H1 (cell line): ENCODE measurements around the gene PRPF39. TPM values are rescaled to one million over a fixed set of nuclear protein-coding genes. Genes with fewer than 3 reads are reported as not detected.

ENCODE experiments used
- CTCF ChIA-PET: fragments of 300-600 bp; sonication (Branson Sonifier 250); formaldehyde crosslinking; loops from one replicate; lab custom pipeline; 2021; ENCODE audit not compliant: partially characterized antibody; lab: Charles Lee
- POLR2A ChIA-PET: fragments of 300-600 bp; sonication (Branson Sonifier 250); formaldehyde crosslinking; loops from one replicate; lab custom pipeline; 2021; ENCODE audit warnings: inconsistent platforms; ENCODE audit not compliant: partially characterized antibody; lab: Charles Lee
- DNase-seq, 2 experiments: peaks; one replicate each; pipeline versions ENCODE4 v3.0.0 to v3.0.0-alpha.2; 2010 to 2022; ENCODE audit warnings: low spot score in 2 of 2, low read depth in 1 of 2, mixed read lengths in 1 of 2
- FAIRE-seq: peaks from 2 replicates; lab custom pipeline; 2011; peaks lifted over from hg19 to GRCh38; lab: Jason Lieb, UNC
- H2AFZ ChIP-seq: 2 replicates; pipeline ENCODE4 v1.8.1; 2012; ENCODE audit warnings: low read length, inconsistent platforms
- H2AK5ac ChIP-seq: 2 replicates; pipeline ENCODE4 v1.6.1; 2013; ENCODE audit warnings: low read depth, low read length
- H2BK120ac ChIP-seq: replicated peaks from 2 replicates; pipeline ENCODE3; 2013; ENCODE audit warnings: low read depth, low read length, inconsistent platforms
- H2BK12ac ChIP-seq: 2 replicates; pipeline ENCODE4 v1.6.1; 2013; ENCODE audit warnings: low read depth, low read length
- H2BK15ac ChIP-seq: 2 replicates; pipeline ENCODE4 v1.6.1; 2013; ENCODE audit warnings: low read length
- H2BK20ac ChIP-seq: 2 replicates; pipeline ENCODE4 v1.6.1; 2013; ENCODE audit warnings: low read length
- H2BK5ac ChIP-seq: 2 replicates; pipeline ENCODE4 v1.6.1; 2013; ENCODE audit warnings: low read depth, low read length
- H3K14ac ChIP-seq: 2 replicates; pipeline ENCODE4 v1.6.1; 2013; ENCODE audit warnings: inconsistent platforms; ENCODE audit not compliant: insufficient read length
- H3K18ac ChIP-seq: 2 replicates; pipeline ENCODE4 v1.6.1; 2013; ENCODE audit warnings: low read length; ENCODE audit errors: extremely low read depth
- H3K23ac ChIP-seq: 2 replicates; pipeline ENCODE4 v1.6.1; 2013; ENCODE audit warnings: inconsistent platforms; ENCODE audit not compliant: insufficient read length
- H3K23me2 ChIP-seq: 2 replicates; pipeline ENCODE4 v1.6.1; 2013; ENCODE audit warnings: low read depth, low read length
- H3K27ac ChIP-seq: 2 replicates; pipeline ENCODE4 v1.6.1; 2011; ENCODE audit warnings: low read depth, low read length, inconsistent platforms
- H3K27me3 ChIP-seq, 4 experiments: replicated peaks in 1 of 4; 1 replicate in 1 of 4; 2 replicates in 3 of 4; pipeline versions ENCODE4 v1.6.1 to v1.8.1; 2011 to 2013; ENCODE audit warnings: low read length in 3 of 4, mild to moderate bottlenecking in 3 of 4, inconsistent platforms in 2 of 4, mixed read lengths in 2 of 4, moderate library complexity in 1 of 4; ENCODE audit not compliant: control insufficient read depth in 3 of 4, insufficient read depth in 3 of 4; ENCODE audit errors: extremely low read depth in 1 of 4
- H3K36me3 ChIP-seq, 4 experiments: 2 replicates each; pipeline versions ENCODE4 v1.6.1 to v1.8.1; 2011 to 2013; ENCODE audit warnings: mild to moderate bottlenecking in 4 of 4, low read length in 3 of 4, moderate library complexity in 2 of 4, control low read depth in 1 of 4, inconsistent platforms in 1 of 4; ENCODE audit not compliant: insufficient read depth in 4 of 4, control insufficient read depth in 2 of 4
- H3K4ac ChIP-seq: replicated peaks from 2 replicates; pipeline ENCODE3; 2013; ENCODE audit warnings: low read length, low read depth, mixed read lengths, inconsistent platforms; ENCODE audit not compliant: insufficient read length
- H3K4me1 ChIP-seq, 4 experiments: replicated peaks in 1 of 4; 1 replicate in 1 of 4; 2 replicates in 3 of 4; pipeline versions ENCODE4 v1.6.1 to v1.8.1; 2011 to 2013; ENCODE audit warnings: low read length in 3 of 4, inconsistent platforms in 2 of 4, mixed read lengths in 1 of 4; ENCODE audit not compliant: insufficient read depth in 4 of 4, control insufficient read depth in 3 of 4
- H3K4me2 ChIP-seq, 2 experiments: 2 replicates each; pipeline versions ENCODE4 v1.6.1 to v1.8.1; 2011 to 2013; ENCODE audit warnings: low read depth in 2 of 2, low read length in 2 of 2, control low read depth in 1 of 2, inconsistent platforms in 1 of 2, mild to moderate bottlenecking in 1 of 2; ENCODE audit not compliant: insufficient read depth in 1 of 2
- H3K4me3 ChIP-seq, 4 experiments: fragments of 200-600, 300-600 bp in 1 of 4; sonication (generic), shearing (Covaris generic), sonication (Bioruptor Twin) in 1 of 4; 2 replicates each; pipeline versions ENCODE4 v1.5.1 to v1.8.1; 2011 to 2016; ENCODE audit warnings: low read length in 4 of 4, low read depth in 3 of 4, control low read depth in 2 of 4, inconsistent platforms in 2 of 4, mild to moderate bottlenecking in 2 of 4, mixed read lengths in 1 of 4, moderate library complexity in 1 of 4; ENCODE audit not compliant: insufficient read depth in 2 of 4; ENCODE audit errors: extremely low read depth in 1 of 4
- H3K56ac ChIP-seq: replicated peaks from 2 replicates; pipeline ENCODE3; 2013; ENCODE audit warnings: low read depth, mild to moderate bottlenecking, mixed read lengths, low read length, inconsistent platforms; ENCODE audit not compliant: insufficient read length
- H3K79me1 ChIP-seq: 2 replicates; pipeline ENCODE4 v1.6.1; 2013; ENCODE audit warnings: low read depth, low read length, control low read depth
- H3K79me2 ChIP-seq, 2 experiments: 2 replicates each; pipeline versions ENCODE4 v1.6.1 to v1.8.1; 2012 to 2013; ENCODE audit warnings: low read length in 2 of 2, mild to moderate bottlenecking in 2 of 2, inconsistent platforms in 1 of 2; ENCODE audit not compliant: insufficient read depth in 2 of 2, control insufficient read depth in 1 of 2
- H3K9ac ChIP-seq, 4 experiments: replicated peaks in 1 of 4; 1 replicate in 1 of 4; 2 replicates in 3 of 4; pipeline versions ENCODE4 v1.6.1 to v1.8.1; 2011 to 2013; ENCODE audit warnings: low read depth in 3 of 4, low read length in 3 of 4, control low read depth in 2 of 4, mild to moderate bottlenecking in 2 of 4, moderate library complexity in 2 of 4, inconsistent platforms in 1 of 4; ENCODE audit errors: extremely low read depth in 1 of 4
- H3K9me3 ChIP-seq, 2 experiments: 2 replicates each; pipeline versions ENCODE4 v1.6.1 to v1.8.1; 2012 to 2013; ENCODE audit warnings: mild to moderate bottlenecking in 2 of 2, moderate library complexity in 2 of 2, control low read depth in 1 of 2, inconsistent platforms in 1 of 2, low read depth in 1 of 2, low read length in 1 of 2, mixed read lengths in 1 of 2; ENCODE audit not compliant: insufficient read depth in 2 of 2
- H4K20me1 ChIP-seq, 2 experiments: replicated peaks in 1 of 2; 2 replicates each; pipeline versions ENCODE3 to v1.8.1; 2011 to 2013; ENCODE audit warnings: inconsistent platforms in 2 of 2, low read length in 2 of 2, mild to moderate bottlenecking in 1 of 2; ENCODE audit not compliant: insufficient read depth in 2 of 2, control insufficient read depth in 1 of 2
- H4K5ac ChIP-seq: 2 replicates; pipeline ENCODE4 v1.6.1; 2013; ENCODE audit warnings: low read length, low read depth, mixed read lengths, inconsistent platforms; ENCODE audit not compliant: insufficient read length
- H4K8ac ChIP-seq: 2 replicates; pipeline ENCODE4 v1.8.0; 2013; ENCODE audit warnings: mild to moderate bottlenecking, moderate library complexity, low read length, inconsistent platforms; ENCODE audit not compliant: insufficient read depth; ENCODE audit errors: extremely low read depth
- H4K91ac ChIP-seq: replicated peaks from 2 replicates; pipeline ENCODE3; 2013; ENCODE audit warnings: low read length, mixed read lengths, inconsistent platforms; ENCODE audit not compliant: insufficient read length
- GTF2F1 ChIP-seq: IDR thresholded peaks from 2 replicates; pipeline ENCODE4 v1.6.1; 2012; ENCODE audit warnings: low read depth, low read length, improper control_type of control experiment, borderline replicate concordance
- KDM5A ChIP-seq: fragments of 200-600 bp; IDR thresholded peaks from 2 replicates; pipeline ENCODE4 v1.7.1; 2012; ENCODE audit warnings: mild to moderate bottlenecking, low read length, inconsistent platforms, mixed read lengths
- MAX ChIP-seq: IDR thresholded peaks from 2 replicates; pipeline ENCODE4 v1.6.1; 2012; ENCODE audit warnings: inconsistent platforms
- NRF1 ChIP-seq: IDR thresholded peaks from 2 replicates; pipeline ENCODE4 v1.6.1; 2011; ENCODE audit warnings: mild to moderate bottlenecking, low read depth, low read length, improper control_type of control experiment
- PHF8 ChIP-seq: fragments of 200-600 bp; sonication (generic); conservative IDR thresholded peaks from 2 replicates; pipeline ENCODE4 v1.7.1; 2012; ENCODE audit warnings: low read depth, mild to moderate bottlenecking, inconsistent platforms, low read length, moderate library complexity
- POLR2A ChIP-seq, 2 experiments: IDR thresholded peaks; 1 replicate in 1 of 2; 2 replicates in 1 of 2; pipeline ENCODE4 v1.6.1; 2011; ENCODE audit warnings: low read depth in 2 of 2, low read length in 2 of 2, mild to moderate bottlenecking in 2 of 2; ENCODE audit errors: control extremely low read depth in 1 of 2
- POLR2AphosphoS5 ChIP-seq: IDR thresholded peaks from 2 replicates; pipeline ENCODE4 v1.6.1; 2011; ENCODE audit warnings: low read depth, low read length
- RAD21 ChIP-seq, 2 experiments: IDR thresholded peaks in 1 of 2; conservative IDR thresholded peaks in 1 of 2; 2 replicates each; pipeline ENCODE4 v1.6.1; 2011; ENCODE audit warnings: low read depth in 2 of 2, low read length in 2 of 2, improper control_type of control experiment in 1 of 2, inconsistent platforms in 1 of 2, mild to moderate bottlenecking in 1 of 2, moderate library complexity in 1 of 2
- RXRA ChIP-seq: IDR thresholded peaks from 2 replicates; pipeline ENCODE4 v1.6.1; 2011; ENCODE audit warnings: low read depth, mild to moderate bottlenecking, low read length, moderate library complexity; ENCODE audit not compliant: insufficient read depth
- SRF ChIP-seq: IDR thresholded peaks from 2 replicates; pipeline ENCODE4 v1.6.1; 2011; ENCODE audit warnings: mild to moderate bottlenecking, low read depth, low read length, moderate library complexity
- TAF7 ChIP-seq: optimal IDR thresholded peaks from 2 replicates; pipeline ENCODE3; 2011; ENCODE audit warnings: low read depth, mild to moderate bottlenecking, inconsistent platforms, low read length, moderate library complexity, borderline replicate concordance
- USF2 ChIP-seq: IDR thresholded peaks from 2 replicates; pipeline ENCODE4 v1.6.1; 2011; ENCODE audit warnings: low read length, improper control_type of control experiment
- WGBS, 2 experiments: shearing (Covaris generic) in 1 of 2; methylation state at CpG; one replicate each; pipeline versions ENCODE4 v1.1.6 to v1.1.7; 2013 to 2015; ENCODE audit warnings: low lambda C conversion rate in 2 of 2, mixed read lengths in 2 of 2, inconsistent platforms in 1 of 2, low coverage in 1 of 2, missing lambda C conversion rate in 1 of 2; ENCODE audit not compliant: insufficient replicate concordance in 2 of 2, insufficient coverage in 1 of 2, insufficient read length in 1 of 2; ENCODE audit errors: extremely low coverage in 1 of 2, missing lambda C conversion rate in 1 of 2; 5-methylcytosine and 5-hydroxymethylcytosine counted together
- polyA plus RNA-seq, 7 experiments: library from polyadenylated mRNA; depleted of rRNA in 3 of 7; stranded (reverse) in 5 of 7; unstranded in 2 of 7; fragments of >200 nt in 5 of 7; fragments of 200-250 nt in 2 of 7; gene quantifications; 1 replicate in 5 of 7; 2 replicates in 1 of 7; 4 replicates in 1 of 7; pipeline versions ENCODE4 v1.2.1 to v1.2.3, GENCODE V29; 2011 to 2013; ENCODE audit warnings: missing spikeins in 2 of 7, mixed read lengths in 2 of 7
- total RNA-seq: library from RNA; stranded (reverse); fragmentation: NEBNext Ultra II Directional; extraction: Animal tissue kit (Norgen Biotek cat#: 25700); gene quantifications from 2 replicates; pipeline ENCODE4 v1.2.1, GENCODE V29; 2021

PRPF39 gene
- total and polyA plus RNA-seq, 2 of the 8 experiments (the other 6 are each of a cell fraction or from before 2014, with no cell fraction given) = 22.4 to 43.3 TPM

DNA sequence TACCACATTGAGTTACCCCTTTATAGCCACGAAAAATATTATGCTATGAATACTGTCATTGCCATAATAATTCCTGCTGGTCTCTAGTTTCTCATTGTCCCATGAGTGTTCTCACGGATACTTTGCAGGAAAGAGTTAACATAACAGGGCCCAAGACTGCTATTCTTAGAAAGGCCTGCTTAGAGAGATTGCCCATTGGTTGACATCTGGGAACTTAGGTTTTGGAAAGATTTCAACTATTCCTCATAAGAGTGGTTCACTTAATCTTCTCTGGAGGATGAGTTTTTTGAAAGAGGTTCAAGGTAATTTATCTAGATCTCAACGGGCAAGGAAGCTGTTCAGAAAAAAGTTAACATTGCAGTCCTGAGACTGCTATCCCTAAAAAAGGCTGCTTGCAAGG, 18.4 kb upstream of the PRPF39 start:
- no peak overlapping the region for H3K23ac ChIP-seq
- FAIRE-seq = no peak
- no peak overlapping the region for H2BK15ac ChIP-seq
- no peak for DNase-seq
- H3K4me1 ChIP-seq = no peaks in the 10 kb centered on the region
- no peaks in the 10 kb centered on the region for H3K79me2 ChIP-seq
- no peak overlapping the region for H2AK5ac ChIP-seq
- H2BK120ac ChIP-seq = no peak overlapping the region
- H2BK12ac ChIP-seq = no peak overlapping the region
- no peak overlapping the region for H2AFZ ChIP-seq
- H4K91ac ChIP-seq = no peak overlapping the region
- CTCF ChIA-PET = interaction anchor here (0.5 to 2.2 kb wide), 2 partner anchors 81 to 152 kb away, joined by 3 to 6 read pairs; no protein-coding TSS in a partner anchor
- no peak overlapping the region for H3K4ac ChIP-seq
- no peak overlapping the region for H3K27ac ChIP-seq
- H3K14ac ChIP-seq = no peak overlapping the region
- H3K18ac ChIP-seq = no peak overlapping the region
- TF ChIP-seq NRF1 (no peak), POLR2AphosphoS5 (no peak), PHF8 (no peak), GTF2F1 (no peak), POLR2A (IDR thresholded peaks at IDR 0.05; ENCODE audit: control extremely low read depth in 1 of 2, low read depth in 2 of 2, low read length in 2 of 2) (no peak), SRF (no peak), RXRA (no peak), MAX (no peak), USF2 (no peak), TAF7 (no peak), KDM5A (no peak), RAD21 (IDR thresholded peaks at IDR 0.05 in 1 of 2, conservative IDR thresholded peaks at IDR 0.05 in 1 of 2; ENCODE audit: low read depth in 2 of 2, low read length in 2 of 2) (no peak)
- no peaks in the 10 kb centered on the region for H3K27me3 ChIP-seq
- H3K4me2 ChIP-seq = no peak overlapping the region
- 77% methylated on average over 3 of the region's 3 CpGs; no CpG with 5 or more reads in 1 of the 2 experiments for WGBS, 2 experiments
- no peak overlapping the region for H3K4me3 ChIP-seq
- peaks cover 3% of the 10 kb centered on the region; the same call in 1 of the 2 replicates for H3K79me1 ChIP-seq
- H3K9me3 ChIP-seq = no peaks in the 10 kb centered on the region
- POLR2A ChIA-PET = interaction anchor here (0.9 kb wide), 1 partner anchor 169 kb away, joined by 4 read pairs; a partner anchor contains a TSS
- no peak overlapping the region for H3K56ac ChIP-seq
- H4K20me1 ChIP-seq = no peaks in the 10 kb centered on the region
- H2BK20ac ChIP-seq = no peak overlapping the region
- no peaks in the 10 kb centered on the region for H3K23me2 ChIP-seq
- H4K5ac ChIP-seq = no peak overlapping the region
- no peaks in the 10 kb centered on the region; a peak in 1 of 8 replicates for H3K36me3 ChIP-seq
- no peak overlapping the region for H4K8ac ChIP-seq
- H3K9ac ChIP-seq = no peak overlapping the region
- H2BK5ac ChIP-seq = no peak overlapping the region
